ENCODE results near the gene BLTP1. TPM values are rescaled to one million over a fixed set of nuclear protein-coding genes. Genes with fewer than 3 reads are reported as not detected.

BLTP1 gene
- polyA plus RNA-seq, 4 donors = 69.1 to 88.9 (median 81.7) TPM

GRCh38 chr4:122163767-122164166 lies 11.6 kb downstream of the BLTP1 start:
- DNase-seq (ENCODE audit: low read depth in 4 of 4, low spot score in 3 of 4) = no peak

- DNase-seq (ENCODE audit: low read depth in 4 of 4, low spot score in 3 of 4) = no peak
These were observed 15.2 kb downstream of the BLTP1 start for GRCh38 chr4:122167369-122167768.

GRCh38 chr4:122170775-122171174 lies 18.6 kb downstream of the BLTP1 start:
- no peak for DNase-seq (ENCODE audit: low read depth in 4 of 4, low spot score in 3 of 4)

- no peak for DNase-seq (ENCODE audit: low read depth in 4 of 4, low spot score in 3 of 4)
These were observed 19.2 kb downstream of the BLTP1 start for GRCh38 chr4:122171323-122171722.

GRCh38 chr4:122172266-122172665 lies 20.1 kb downstream of the BLTP1 start:
- no peak for DNase-seq (ENCODE audit: low read depth in 4 of 4, low spot score in 3 of 4)

GRCh38 chr4:122178961-122179360 lies 26.8 kb downstream of the BLTP1 start:
- no peak for DNase-seq (ENCODE audit: low read depth in 4 of 4, low spot score in 3 of 4)

GRCh38 chr4:122195718-122196117 lies 43.6 kb downstream of the BLTP1 start:
- DNase-seq (ENCODE audit: low read depth in 4 of 4, low spot score in 3 of 4) = no peak

Other genes with a start within 250 kb of the BLTP1 start
- gene TRPC3, start 200.3 kb upstream of the BLTP1 start, polyA plus RNA-seq (ENCODE audit: insufficient read length in 4 of 4) = 1 to 10 TPM in 3 of 4 donors, under 1 TPM in 1; 0.78 to 1.4 (median 1.2) TPM
- not detected for gene ADAD1, start 226.7 kb downstream of the BLTP1 start, polyA plus RNA-seq (ENCODE audit: insufficient read length in 4 of 4)

Measured in left renal pelvis (tissue), 4 donors.